Breast epithelium (tissue), 4 donors: ENCODE measurements around the gene TRAPPC6A. TPM values are rescaled to one million over a fixed set of nuclear protein-coding genes. Genes with fewer than 3 reads are reported as not detected.

Source experiments
- DNase-seq, 2 donors: peaks; one replicate each; pipeline ENCODE4 v3.0.0-alpha.2; 2019; ENCODE audit warnings: low spot score in 2 of 2
- H3K27ac ChIP-seq, 2 donors: fragments of 200-600 bp; sonication (generic) in 1 of 2; one replicate each; pipeline ENCODE4 v1.5.1; 2016 to 2019; ENCODE audit warnings: mild to moderate bottlenecking in 1 of 2
- H3K27me3 ChIP-seq, 2 donors: fragments of 200-600 bp; sonication (generic) in 1 of 2; one replicate each; pipeline versions ENCODE4 v1.5.1 to v1.6.0; 2017 to 2019; ENCODE audit warnings: control low read depth in 1 of 2, mild to moderate bottlenecking in 1 of 2
- H3K36me3 ChIP-seq: fragments of 200-600 bp; one replicate; pipeline ENCODE4 v1.5.1; 2019
- H3K4me1 ChIP-seq, 2 donors: fragments of 200-600 bp; sonication (generic); one replicate each; pipeline ENCODE4 v1.5.1; 2016 to 2019; ENCODE audit warnings: control low read depth in 1 of 2
- H3K4me3 ChIP-seq, 3 donors: fragments of 200-600 bp; sonication (generic); 1 replicate in 2 of 3; 2 replicates in 1 of 3; pipeline ENCODE4 v1.5.1; 2016 to 2019; ENCODE audit warnings: mild to moderate bottlenecking in 3 of 3, moderate library complexity in 2 of 3
- H3K9me3 ChIP-seq, 2 donors: fragments of 200-600 bp; sonication (generic) in 1 of 2; one replicate each; pipeline ENCODE4 v1.5.1; 2016 to 2019; ENCODE audit warnings: control low read depth in 1 of 2
- POLR2A ChIP-seq: fragments of 450-650 bp; IDR thresholded peaks from one replicate; pipeline ENCODE4 v1.6.1; 2016; ENCODE audit warnings: antibody characterized with exemption, mild to moderate bottlenecking, moderate library complexity
- POLR2AphosphoS5 ChIP-seq, 3 donors: sonication (generic); formaldehyde crosslinking; IDR thresholded peaks; one replicate each; pipeline ENCODE4 v1.6.1; 2017; ENCODE audit warnings: antibody characterized with exemption in 3 of 3
- intact Hi-C: fragments of 100-400 bp; cut with DNase I; formaldehyde crosslinking; loops from one replicate; pipeline ENCODE4 v1.15.1; 2023; ENCODE audit warnings: low total_unique reads
- total RNA-seq, 3 donors: library from RNA; depleted of rRNA; stranded (reverse); fragments of >200 nt; gene quantifications; one replicate each; pipeline ENCODE4 v1.1.0, GENCODE V29; 2016
- TF ChIP-seq, protein P1 (sequence below), 3 donors: fragments of 450-650 bp; IDR thresholded peaks; one replicate each; pipeline ENCODE4 v1.5.1; 2016 to 2017; ENCODE audit warnings: antibody characterized with exemption in 3 of 3, mild to moderate bottlenecking in 3 of 3, moderate library complexity in 3 of 3

TRAPPC6A gene
- total RNA-seq, 3 donors from 2014 or later, result 29.5 to 54.4 (median 34.7) TPM

DNA sequence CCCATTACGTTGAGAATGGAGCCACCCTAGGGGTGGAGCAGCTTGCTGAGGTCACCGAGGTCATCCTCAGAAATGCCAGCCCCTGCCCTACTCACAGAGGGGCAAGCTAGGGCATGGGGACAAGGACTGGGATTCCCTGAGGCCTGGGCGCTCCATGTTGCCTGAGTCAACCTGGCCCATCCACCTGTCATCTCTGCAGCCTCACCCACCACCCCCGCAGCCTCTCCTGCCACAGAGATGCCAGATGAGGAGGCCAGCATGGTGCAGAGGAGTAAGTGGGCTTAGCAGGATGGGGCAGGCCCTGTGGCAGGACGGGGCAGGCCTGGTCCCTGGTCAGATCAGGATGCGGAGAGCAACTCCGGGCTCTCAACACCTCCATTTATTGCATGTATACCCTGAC, 26.7 kb downstream of the TRAPPC6A start:
- intact Hi-C loops, result no loop called here
- H3K27me3 ChIP-seq, result peaks cover 2 to 8% of the 10 kb centered on the region in 2 donors
- TF ChIP-seq POLR2AphosphoS5 (IDR thresholded peaks at IDR 0.05) (no peak), POLR2A (no peak)
- TF ChIP-seq, protein P1, sequence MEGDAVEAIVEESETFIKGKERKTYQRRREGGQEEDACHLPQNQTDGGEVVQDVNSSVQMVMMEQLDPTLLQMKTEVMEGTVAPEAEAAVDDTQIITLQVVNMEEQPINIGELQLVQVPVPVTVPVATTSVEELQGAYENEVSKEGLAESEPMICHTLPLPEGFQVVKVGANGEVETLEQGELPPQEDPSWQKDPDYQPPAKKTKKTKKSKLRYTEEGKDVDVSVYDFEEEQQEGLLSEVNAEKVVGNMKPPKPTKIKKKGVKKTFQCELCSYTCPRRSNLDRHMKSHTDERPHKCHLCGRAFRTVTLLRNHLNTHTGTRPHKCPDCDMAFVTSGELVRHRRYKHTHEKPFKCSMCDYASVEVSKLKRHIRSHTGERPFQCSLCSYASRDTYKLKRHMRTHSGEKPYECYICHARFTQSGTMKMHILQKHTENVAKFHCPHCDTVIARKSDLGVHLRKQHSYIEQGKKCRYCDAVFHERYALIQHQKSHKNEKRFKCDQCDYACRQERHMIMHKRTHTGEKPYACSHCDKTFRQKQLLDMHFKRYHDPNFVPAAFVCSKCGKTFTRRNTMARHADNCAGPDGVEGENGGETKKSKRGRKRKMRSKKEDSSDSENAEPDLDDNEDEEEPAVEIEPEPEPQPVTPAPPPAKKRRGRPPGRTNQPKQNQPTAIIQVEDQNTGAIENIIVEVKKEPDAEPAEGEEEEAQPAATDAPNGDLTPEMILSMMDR (IDR thresholded peaks at IDR 0.05), result no peak

DNA sequence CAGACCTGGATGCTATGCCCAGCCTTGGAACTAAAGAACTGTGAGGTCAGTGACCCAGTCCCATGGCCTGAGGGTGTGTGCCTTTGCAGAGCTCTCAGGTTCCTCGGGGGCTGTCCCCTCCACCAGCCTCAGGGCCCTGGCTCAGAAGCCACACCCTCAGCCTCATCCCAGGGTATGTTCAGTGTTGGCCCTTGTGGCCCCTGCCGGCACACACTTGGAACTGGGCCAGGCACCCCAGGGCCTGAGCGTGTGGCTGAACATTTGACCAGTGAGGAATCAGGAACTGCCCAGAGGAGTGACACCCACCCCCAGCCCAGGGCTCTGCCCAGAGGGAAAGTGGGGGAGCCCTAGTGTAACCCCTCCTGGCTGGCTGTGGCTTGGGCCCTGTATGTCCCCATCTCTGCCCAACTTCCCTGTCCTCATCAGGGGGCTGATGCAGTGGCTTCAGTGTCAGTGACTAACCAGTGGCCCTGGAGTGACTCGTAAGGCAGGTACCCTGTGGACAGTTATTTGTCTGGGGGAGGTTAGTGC, 27.2 kb downstream of the TRAPPC6A start:
- TF ChIP-seq, protein P1 (IDR thresholded peaks at IDR 0.05), result no peak
- TF ChIP-seq POLR2A (no peak), POLR2AphosphoS5 (IDR thresholded peaks at IDR 0.05) (no peak)

More for the DNA sequence above, 26.7 kb downstream of the TRAPPC6A start:
- no peak overlapping the region for H3K4me3 ChIP-seq
- DNase-seq, result no peak
- peaks cover 19% of the 10 kb centered on the region in 2 donors for H3K4me1 ChIP-seq
- no peaks in the 10 kb centered on the region for H3K9me3 ChIP-seq
- H3K27ac ChIP-seq, result no peak overlapping the region
- H3K36me3 ChIP-seq, result no peaks in the 10 kb centered on the region

DNA sequence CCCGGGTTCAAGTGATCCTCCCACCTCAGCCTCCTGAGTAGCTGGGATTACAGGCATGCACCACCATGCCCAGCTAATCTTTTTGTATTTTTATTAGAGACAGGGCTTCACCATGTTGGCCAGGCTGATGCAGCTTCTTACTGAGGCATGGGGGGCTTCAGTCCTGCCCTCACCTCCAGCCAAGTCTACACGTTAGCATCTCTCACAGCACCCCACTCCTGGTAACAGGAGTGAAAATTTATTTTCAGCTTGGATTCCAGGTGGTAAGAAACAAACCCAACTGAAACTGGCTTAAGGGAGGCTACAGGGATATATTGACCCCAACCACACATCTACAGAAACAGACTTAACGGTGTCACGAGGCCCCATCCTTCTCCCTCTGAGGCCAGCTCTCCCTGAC, 27.9 kb downstream of the TRAPPC6A start:
- TF ChIP-seq, protein P1 (IDR thresholded peaks at IDR 0.05), result no peak
- H3K9me3 ChIP-seq, result no peaks in the 10 kb centered on the region
- intact Hi-C loops, result no loop called here
- H3K36me3 ChIP-seq, result no peaks in the 10 kb centered on the region
- no peak overlapping the region for H3K4me3 ChIP-seq
- H3K27me3 ChIP-seq, result peaks cover 2 to 8% of the 10 kb centered on the region in 2 donors
- peaks cover 19% of the 10 kb centered on the region in 2 donors for H3K4me1 ChIP-seq
- H3K27ac ChIP-seq, result no peak overlapping the region
- DNase-seq, result no peak

More for the DNA sequence above, 27.2 kb downstream of the TRAPPC6A start:
- DNase-seq, result no peak
- H3K4me1 ChIP-seq, result peaks cover 19% of the 10 kb centered on the region in 2 donors
- H3K27me3 ChIP-seq, result peaks cover 2 to 8% of the 10 kb centered on the region in 2 donors
- H3K27ac ChIP-seq, result no peak overlapping the region
- no peak overlapping the region for H3K4me3 ChIP-seq
- no peaks in the 10 kb centered on the region for H3K9me3 ChIP-seq
- no peaks in the 10 kb centered on the region for H3K36me3 ChIP-seq
- intact Hi-C loops, result no loop called here

DNA sequence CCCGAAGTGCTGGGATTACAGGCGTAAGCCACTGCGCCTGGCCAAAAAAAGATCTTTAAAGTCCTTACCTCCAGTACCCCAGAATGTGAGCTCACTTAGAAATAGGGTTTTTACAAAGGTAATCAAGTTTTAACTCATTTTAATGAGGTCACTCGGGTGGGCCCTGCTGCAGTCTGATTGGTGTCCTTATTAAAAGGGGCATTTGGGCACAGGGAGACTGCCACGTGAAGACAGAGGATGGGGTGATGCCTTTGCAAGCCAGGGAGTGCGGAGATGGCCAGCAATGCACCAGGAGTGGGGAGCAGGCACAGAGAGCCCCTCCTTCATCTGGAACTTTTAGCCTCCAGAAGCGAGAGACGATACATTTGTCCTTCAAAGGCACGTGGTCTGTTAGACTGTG, 28.9 kb downstream of the TRAPPC6A start:
- H3K36me3 ChIP-seq, result no peaks in the 10 kb centered on the region
- no peak for TF ChIP-seq POLR2A
- TF ChIP-seq, protein P1 (IDR thresholded peaks at IDR 0.05), result no peak
- TF ChIP-seq POLR2AphosphoS5 (IDR thresholded peaks at IDR 0.05), result no peak
- peaks cover 18 to 19% of the 10 kb centered on the region in 2 donors for H3K4me1 ChIP-seq
- H3K27ac ChIP-seq, result no peak overlapping the region
- H3K4me3 ChIP-seq, result no peak overlapping the region
- no peak for DNase-seq
- peaks cover 2 to 8% of the 10 kb centered on the region in 2 donors for H3K27me3 ChIP-seq
- intact Hi-C loops, result no loop called here
- H3K9me3 ChIP-seq, result no peaks in the 10 kb centered on the region

DNA sequence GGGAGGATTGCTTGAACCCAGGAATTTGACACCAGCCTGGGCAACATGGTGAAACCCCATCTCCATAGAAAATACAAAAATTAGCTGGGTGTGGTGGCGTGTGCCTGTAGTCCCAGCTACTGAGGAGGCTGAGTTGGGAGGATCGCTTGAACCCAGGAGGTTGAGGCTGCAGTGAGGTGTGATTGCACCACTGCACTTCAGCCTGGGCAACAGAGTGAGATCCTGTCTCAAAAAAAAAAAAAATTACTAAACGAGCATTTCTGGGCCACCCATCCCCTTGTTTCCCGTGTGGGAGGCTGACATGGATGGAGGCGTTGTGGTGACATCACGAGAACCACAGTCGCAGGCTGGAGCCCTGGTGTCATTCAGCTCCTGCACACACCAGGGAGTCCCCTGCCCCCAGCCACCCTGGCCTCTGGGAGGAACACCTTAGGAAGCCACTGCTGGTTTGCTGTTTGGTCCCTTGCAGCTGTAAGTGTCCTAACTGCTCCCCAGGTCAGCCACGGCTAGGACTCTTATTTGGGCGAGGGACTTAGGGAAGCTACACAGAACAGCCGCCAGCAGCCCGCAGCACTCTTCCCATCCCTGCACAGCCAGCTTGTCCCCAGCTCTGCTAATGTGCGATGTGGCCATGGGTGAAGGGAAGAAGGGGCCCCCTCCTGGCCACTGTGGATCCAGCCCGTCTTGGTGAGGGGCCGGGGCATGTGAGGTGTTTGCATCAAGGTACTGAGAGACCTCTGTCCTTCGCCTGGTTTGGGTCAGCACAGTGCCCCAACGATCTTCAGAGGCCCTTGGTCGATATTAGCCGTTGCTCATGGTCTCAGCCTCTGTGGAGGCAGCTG, 30.0 kb downstream of the TRAPPC6A start:
- H3K9me3 ChIP-seq, result no peaks in the 10 kb centered on the region
- H3K27me3 ChIP-seq, result peaks cover 2 to 8% of the 10 kb centered on the region in 2 donors
- H3K27ac ChIP-seq, result no peak overlapping the region
- intact Hi-C loops, result no loop called here
- TF ChIP-seq, protein P1 (IDR thresholded peaks at IDR 0.05), result no peak
- TF ChIP-seq POLR2AphosphoS5 (IDR thresholded peaks at IDR 0.05) (no peak), POLR2A (no peak)
- H3K4me3 ChIP-seq, result no peak overlapping the region
- DNase-seq, result no peak
- no peaks in the 10 kb centered on the region for H3K36me3 ChIP-seq
- peaks cover 8 to 11% of the 10 kb centered on the region in 2 donors for H3K4me1 ChIP-seq
